Measurements from ENCODE around the gene KCNQ4.

Gene KCNQ4

DNA sequence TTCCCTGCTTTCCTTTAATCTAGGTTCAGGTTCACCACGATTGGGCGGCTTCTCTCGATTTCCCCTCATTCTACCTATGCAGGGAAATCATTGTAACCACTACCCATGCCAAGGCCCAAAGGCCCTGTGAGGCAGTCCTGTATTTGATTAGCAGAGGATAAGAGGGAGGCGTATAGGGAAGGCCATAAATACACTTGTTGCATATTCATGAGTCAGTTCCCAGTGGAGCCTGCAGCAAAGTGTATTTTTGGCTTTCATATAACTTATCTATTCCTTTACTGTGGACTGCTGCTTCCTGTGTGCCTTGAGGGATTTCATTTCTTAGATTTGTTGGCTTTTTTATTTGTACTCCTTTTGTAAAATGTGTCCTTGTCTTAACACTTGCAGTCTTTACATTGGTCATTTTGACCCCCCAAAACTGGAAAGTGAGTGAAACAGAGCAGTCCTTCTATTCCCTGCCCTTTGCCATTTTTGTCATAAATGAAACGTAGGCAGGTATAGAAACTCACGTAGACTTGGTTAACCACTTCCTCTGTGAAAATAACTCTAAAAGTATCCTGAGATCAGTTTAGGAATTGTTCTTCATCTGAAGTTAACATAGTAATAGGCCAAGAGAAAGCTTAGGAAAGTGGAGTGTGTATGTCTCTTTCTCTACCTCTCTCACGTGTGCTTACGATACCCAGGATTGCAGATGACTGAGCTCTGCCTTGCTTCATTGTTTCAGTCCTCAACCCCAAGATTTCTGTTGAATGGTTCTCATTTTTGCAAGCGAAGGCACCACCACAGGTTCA lies 19.6 kb upstream of the KCNQ4 start:
- TF ChIP-seq SPI1 (IDR thresholded peaks at IDR 0.05; ENCODE audit: low read depth, low read length) (peak; percentile 50), PAX5 (IDR thresholded peaks at IDR 0.05; ENCODE audit: insufficient read depth, low read length, severe bottlenecking) (no peak), POLR2AphosphoS5 (IDR thresholded peaks at IDR 0.05; ENCODE audit: low read depth, low read length) (no peak)
- peak; percentile 80 for FAIRE-seq
- no peak for DNase-seq (ENCODE audit: insufficient read length, low spot score)

DNA sequence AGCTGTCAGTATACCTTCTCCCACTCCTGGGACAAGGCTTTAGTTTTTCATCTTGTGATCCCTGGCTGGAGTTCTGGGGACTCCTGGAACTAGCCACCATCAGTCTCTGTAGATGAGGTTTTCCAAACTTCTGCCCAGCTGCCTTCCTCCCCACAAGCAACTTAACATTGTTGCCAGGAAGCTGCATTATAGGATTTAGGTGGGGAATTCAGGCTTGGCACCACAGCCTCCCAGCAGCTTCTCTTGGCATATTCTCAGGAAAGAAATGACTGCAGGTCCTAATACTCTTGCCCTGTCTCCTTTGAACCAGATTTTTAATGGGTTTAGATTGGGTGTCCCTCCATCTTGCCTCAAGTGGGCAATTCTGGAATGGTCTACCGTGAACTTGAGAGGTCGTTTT lies 18.6 kb upstream of the KCNQ4 start:
- TF ChIP-seq POLR2AphosphoS5 (IDR thresholded peaks at IDR 0.05; ENCODE audit: low read depth, low read length) (no peak), PAX5 (IDR thresholded peaks at IDR 0.05; ENCODE audit: insufficient read depth, low read length, severe bottlenecking) (no peak), TAF1 (IDR thresholded peaks at IDR 0.05; ENCODE audit: low read depth, low read length) (no peak), SPI1 (IDR thresholded peaks at IDR 0.05; ENCODE audit: low read depth, low read length) (no peak), POU2F2 (IDR thresholded peaks at IDR 0.05; ENCODE audit: low read depth, low read length) (no peak), POLR2A (IDR thresholded peaks at IDR 0.05; ENCODE audit: low read depth, low read length) (no peak)
- DNase-seq (ENCODE audit: insufficient read length, low spot score) (no peak), FAIRE-seq (peak; percentile 57)

DNA sequence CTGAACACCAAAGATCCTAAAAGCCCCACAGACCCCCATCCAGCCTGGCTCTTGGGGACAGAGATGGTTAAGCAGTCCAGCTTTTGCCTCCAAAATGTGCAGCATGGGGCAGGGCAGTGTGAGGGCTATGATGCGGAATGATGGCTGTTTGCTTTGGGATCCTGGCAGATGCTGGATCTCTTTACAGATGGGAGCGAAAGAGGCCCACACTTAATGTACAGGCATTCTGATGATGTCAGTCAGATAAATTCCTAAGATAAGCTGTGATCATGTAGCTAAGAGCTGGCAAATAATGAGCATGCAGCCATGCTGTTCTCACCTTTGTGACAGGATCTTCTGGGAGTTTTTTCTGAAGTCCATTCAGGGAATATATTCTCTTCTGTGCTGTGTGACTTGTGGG lies 17.6 kb upstream of the KCNQ4 start:
- TF ChIP-seq PAX5 (IDR thresholded peaks at IDR 0.05; ENCODE audit: insufficient read depth, low read length, severe bottlenecking): no peak
- no peak for TF ChIP-seq TAF1 (IDR thresholded peaks at IDR 0.05; ENCODE audit: low read depth, low read length)
- TF ChIP-seq POLR2AphosphoS5 (IDR thresholded peaks at IDR 0.05; ENCODE audit: low read depth, low read length): no peak
- TF ChIP-seq POLR2A (IDR thresholded peaks at IDR 0.05; ENCODE audit: low read depth, low read length): no peak
- no peak for TF ChIP-seq POU2F2 (IDR thresholded peaks at IDR 0.05; ENCODE audit: low read depth, low read length)
- no peak for TF ChIP-seq SPI1 (IDR thresholded peaks at IDR 0.05; ENCODE audit: low read depth, low read length)
- FAIRE-seq: no peak
- DNase-seq (ENCODE audit: insufficient read length, low spot score): no peak

DNA sequence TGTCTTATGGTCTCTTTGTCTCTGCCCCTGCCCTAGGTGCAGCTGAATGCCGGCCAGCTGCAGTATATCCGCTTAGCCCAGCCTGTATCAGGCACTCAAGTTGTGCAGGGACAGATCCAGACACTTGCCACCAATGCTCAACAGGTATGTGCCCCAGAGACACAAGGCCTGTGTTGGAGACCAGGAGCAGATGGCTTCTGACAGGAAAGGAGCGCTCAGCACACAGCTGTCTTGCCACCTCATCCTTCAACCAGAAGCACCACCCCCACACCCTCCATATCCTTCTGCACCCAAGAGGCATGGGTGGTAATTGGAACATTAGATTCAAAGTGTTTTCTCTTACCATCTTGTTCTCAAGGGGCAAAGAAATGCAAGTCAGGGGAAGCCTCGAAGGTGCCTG lies 17.0 kb upstream of the KCNQ4 start:
- FAIRE-seq: no peak
- TF ChIP-seq POLR2AphosphoS5 (IDR thresholded peaks at IDR 0.05; ENCODE audit: low read depth, low read length) (no peak), POLR2A (IDR thresholded peaks at IDR 0.05; ENCODE audit: low read depth, low read length) (no peak), PAX5 (IDR thresholded peaks at IDR 0.05; ENCODE audit: insufficient read depth, low read length, severe bottlenecking) (no peak), POU2F2 (IDR thresholded peaks at IDR 0.05; ENCODE audit: low read depth, low read length) (no peak), SPI1 (IDR thresholded peaks at IDR 0.05; ENCODE audit: low read depth, low read length) (no peak), TAF1 (IDR thresholded peaks at IDR 0.05; ENCODE audit: low read depth, low read length) (no peak)

DNA sequence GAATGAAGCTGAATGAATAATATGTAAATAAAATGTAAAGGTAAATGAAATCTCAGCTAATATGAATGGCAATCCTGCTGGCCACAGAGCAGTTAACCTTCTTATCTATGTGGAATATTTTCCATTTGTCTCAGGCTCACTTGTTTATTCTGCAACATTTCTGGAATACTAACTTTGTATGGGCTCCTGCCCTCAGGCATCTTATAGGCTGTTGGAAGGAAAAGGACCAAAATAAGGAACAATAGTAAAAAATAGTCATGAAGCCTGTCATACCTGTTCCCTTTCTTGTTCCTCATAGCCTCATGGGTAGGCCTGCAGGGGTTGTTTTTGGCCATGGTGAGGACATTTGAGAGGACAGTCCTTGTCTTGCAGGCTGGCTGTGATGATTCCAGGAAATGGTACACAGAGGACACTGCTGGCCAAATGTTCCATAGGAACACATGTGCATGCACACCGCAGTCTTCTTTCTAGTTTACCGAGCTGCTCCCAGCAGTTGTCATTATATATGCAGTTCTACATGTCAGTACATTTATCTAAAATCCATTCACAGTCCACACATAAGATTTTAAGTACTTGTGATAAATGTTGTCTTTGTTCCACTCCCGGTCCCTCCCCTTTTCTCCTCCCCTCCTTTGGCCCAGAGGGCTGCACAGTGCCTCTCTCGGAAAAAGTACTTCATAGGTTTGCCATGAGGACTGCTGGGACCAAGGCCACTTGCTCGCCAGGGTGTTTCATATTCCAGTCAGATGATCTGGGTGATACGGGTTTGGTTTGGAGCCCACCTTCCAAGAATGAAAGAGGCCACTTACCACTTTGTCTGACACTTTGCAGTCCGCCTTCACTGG lies 15.2 kb upstream of the KCNQ4 start:
- TF ChIP-seq SPI1 (IDR thresholded peaks at IDR 0.05; ENCODE audit: low read depth, low read length) (no peak), POLR2A (IDR thresholded peaks at IDR 0.05; ENCODE audit: low read depth, low read length) (no peak), POLR2AphosphoS5 (IDR thresholded peaks at IDR 0.05; ENCODE audit: low read depth, low read length) (no peak), POU2F2 (IDR thresholded peaks at IDR 0.05; ENCODE audit: low read depth, low read length) (no peak), PAX5 (IDR thresholded peaks at IDR 0.05; ENCODE audit: insufficient read depth, low read length, severe bottlenecking) (no peak), TAF1 (IDR thresholded peaks at IDR 0.05; ENCODE audit: low read depth, low read length) (no peak)
- FAIRE-seq (no peak), DNase-seq (ENCODE audit: insufficient read length, low spot score) (no peak)

More for the DNA sequence above, 17.0 kb upstream of the KCNQ4 start:
- no peak for DNase-seq (ENCODE audit: insufficient read length, low spot score)

DNA sequence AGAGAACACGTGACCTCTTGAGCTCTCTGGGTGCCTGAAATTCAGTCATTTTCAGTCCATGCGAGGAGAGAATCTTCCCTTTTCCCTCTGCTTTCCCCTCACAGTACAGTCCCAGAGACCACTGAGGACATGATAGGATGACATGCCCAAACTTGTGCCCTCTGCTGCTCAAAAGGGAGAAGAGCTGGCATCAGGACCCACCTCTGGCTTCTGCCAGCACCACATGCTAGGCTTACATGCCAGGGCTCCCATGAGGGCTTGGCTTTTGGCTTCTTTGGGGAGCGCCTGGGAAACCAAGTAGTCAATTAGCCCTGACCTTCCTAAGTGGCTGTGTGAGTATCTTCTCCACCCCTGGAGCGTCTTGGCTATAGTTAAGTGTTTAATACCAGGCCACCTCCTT lies 13.8 kb upstream of the KCNQ4 start:
- no peak for TF ChIP-seq POLR2A (IDR thresholded peaks at IDR 0.05; ENCODE audit: low read depth, low read length)
- no peak for TF ChIP-seq PAX5 (IDR thresholded peaks at IDR 0.05; ENCODE audit: insufficient read depth, low read length, severe bottlenecking)
- TF ChIP-seq POU2F2 (IDR thresholded peaks at IDR 0.05; ENCODE audit: low read depth, low read length): no peak
- no peak for TF ChIP-seq SPI1 (IDR thresholded peaks at IDR 0.05; ENCODE audit: low read depth, low read length)
- TF ChIP-seq POLR2AphosphoS5 (IDR thresholded peaks at IDR 0.05; ENCODE audit: low read depth, low read length): no peak
- TF ChIP-seq TAF1 (IDR thresholded peaks at IDR 0.05; ENCODE audit: low read depth, low read length): no peak
- FAIRE-seq (no peak), DNase-seq (ENCODE audit: insufficient read length, low spot score) (no peak)

DNA sequence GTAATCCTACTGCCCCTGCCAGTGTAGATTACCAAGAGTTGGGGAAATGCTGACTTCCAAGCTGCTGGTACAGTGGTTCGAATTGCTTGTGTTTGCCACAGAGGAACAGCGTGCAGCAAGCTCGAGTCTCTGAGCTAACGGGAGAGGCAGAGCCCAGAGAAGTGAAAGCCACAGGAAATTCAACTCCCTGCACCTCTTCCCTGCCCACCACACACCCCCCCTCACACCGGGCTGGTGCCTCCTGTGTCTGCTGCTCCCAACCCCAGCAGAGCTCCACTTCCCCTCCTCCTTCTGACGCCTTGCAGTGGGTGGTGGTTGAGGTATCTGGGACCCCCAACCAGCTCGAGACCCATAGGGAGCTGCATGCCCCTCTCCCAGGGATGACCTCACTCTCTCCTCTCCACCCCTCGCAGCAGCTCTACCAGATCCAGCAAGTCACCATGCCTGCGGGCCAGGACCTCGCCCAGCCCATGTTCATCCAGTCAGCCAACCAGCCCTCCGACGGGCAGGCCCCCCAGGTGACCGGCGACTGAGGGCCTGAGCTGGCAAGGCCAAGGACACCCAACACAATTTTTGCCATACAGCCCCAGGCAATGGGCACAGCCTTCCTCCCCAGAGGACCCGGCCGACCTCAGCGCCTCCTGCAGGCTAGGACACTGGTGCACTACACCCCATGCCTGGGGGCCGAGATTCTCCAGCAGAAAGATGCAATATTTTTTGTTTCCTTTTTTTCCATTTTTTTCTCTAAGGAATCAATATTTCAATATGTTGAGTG lies 13.1 kb upstream of the KCNQ4 start:
- FAIRE-seq (no peak), DNase-seq (ENCODE audit: insufficient read length, low spot score) (no peak)
- no peak for TF ChIP-seq POLR2A (IDR thresholded peaks at IDR 0.05; ENCODE audit: low read depth, low read length)
- no peak for TF ChIP-seq SPI1 (IDR thresholded peaks at IDR 0.05; ENCODE audit: low read depth, low read length)
- no peak for TF ChIP-seq TAF1 (IDR thresholded peaks at IDR 0.05; ENCODE audit: low read depth, low read length)
- TF ChIP-seq PAX5 (IDR thresholded peaks at IDR 0.05; ENCODE audit: insufficient read depth, low read length, severe bottlenecking): no peak
- TF ChIP-seq POU2F2 (IDR thresholded peaks at IDR 0.05; ENCODE audit: low read depth, low read length): no peak
- no peak for TF ChIP-seq POLR2AphosphoS5 (IDR thresholded peaks at IDR 0.05; ENCODE audit: low read depth, low read length)

DNA sequence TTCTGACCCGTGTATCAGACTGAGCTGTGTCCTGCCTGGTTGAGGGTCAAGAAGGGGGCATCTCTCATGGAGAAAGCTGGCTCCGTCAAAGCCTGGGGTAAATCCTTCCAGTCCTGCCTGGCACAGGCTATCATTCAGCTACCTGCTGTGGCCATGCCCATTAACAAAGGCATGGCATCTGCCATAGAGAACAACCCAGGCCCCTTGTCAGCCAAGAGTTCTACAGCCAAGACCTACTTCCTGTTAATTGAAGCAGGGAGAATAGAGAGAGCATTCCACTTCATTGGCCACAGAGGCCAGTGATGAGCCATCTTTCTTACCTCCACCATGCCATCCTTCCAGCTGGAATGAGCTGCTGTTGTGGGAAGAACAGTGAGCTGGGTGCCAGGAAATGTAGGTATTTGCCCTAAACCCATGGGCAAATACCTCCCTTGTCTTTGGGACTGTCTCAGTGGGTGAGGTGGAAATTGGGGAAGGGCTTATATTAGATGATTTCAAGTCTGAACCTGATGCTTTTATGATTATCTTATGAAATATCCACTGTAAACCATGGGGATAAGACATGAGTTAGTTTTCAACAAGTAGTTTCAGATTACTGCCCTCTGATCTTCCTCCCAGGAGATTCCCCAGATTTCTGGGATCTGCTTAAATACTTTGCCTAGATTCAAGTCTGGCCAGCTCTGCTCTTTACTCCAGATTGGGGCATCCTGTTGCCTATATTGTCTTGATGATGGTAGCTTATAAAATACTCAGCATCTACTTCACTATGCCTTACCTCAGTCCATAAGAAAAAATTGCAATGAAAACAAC lies 11.2 kb upstream of the KCNQ4 start:
- no peak for DNase-seq (ENCODE audit: insufficient read length, low spot score)
- TF ChIP-seq POU2F2 (IDR thresholded peaks at IDR 0.05; ENCODE audit: low read depth, low read length) (no peak), POLR2AphosphoS5 (IDR thresholded peaks at IDR 0.05; ENCODE audit: low read depth, low read length) (0 out of 2 replicates have a peak, but pooled peaks have one; percentile 27)
- no peak for FAIRE-seq
